ENCODE measurements around the gene TMEM171. TPM values are rescaled to one million over a fixed set of nuclear protein-coding genes. Genes with fewer than 3 reads are reported as not detected.
A peak's percentile ranks its signal among the peaks of the same experiment; 100 is the strongest.

Gene TMEM171
- 62.6 and 65.9 TPM in 2 replicates for total RNA-seq (2014; rRNA removed)
- polyA plus RNA-seq (2012): 47.1 TPM

DNA sequence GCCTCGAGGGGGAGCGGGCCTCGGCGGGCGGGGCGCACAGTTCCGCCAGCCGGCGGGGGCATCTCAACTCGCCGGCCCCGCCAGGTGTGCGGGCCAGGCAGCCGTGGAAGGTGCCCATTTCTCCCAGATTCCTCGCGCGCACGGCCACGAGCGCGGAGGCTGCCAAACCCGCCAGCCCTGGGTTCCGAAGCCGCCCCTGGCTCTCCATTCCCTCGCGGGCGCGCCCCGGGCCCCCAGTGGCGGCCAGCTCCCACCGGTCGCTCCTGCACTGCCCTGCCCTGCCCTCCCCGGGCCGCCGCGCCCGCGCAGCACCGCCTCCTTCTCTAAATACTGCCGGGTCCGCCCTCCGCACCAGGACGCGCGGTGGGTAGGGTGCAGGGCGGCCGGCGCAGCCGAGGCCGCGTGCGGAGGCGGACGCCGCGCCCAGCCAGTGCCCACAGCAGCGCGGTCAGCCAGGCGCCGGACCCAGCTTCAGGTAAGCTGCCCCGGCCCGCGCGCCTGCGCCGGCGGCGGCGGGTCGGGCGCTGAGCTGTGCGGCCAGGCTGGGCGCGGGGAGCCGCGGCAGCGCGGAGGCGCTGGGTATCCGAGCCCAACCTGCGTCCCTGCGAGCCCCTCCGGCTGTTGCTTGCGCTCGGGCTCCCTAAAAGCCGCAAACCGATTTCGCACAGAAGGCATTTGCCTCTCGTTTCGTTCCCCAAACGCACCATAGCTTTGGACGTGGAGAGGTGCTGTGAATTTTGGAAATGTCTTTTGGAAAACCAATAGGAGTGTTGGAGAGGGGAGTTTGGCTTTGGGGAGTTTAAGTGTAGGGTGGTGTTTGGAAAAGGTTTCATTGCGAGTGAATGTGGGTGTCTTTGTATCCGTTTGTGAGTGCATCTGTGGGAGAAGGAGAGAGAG is at the start of gene TMEM171:
Gene TMEM171 (plus strand): TSS at position 354 of the 897 bp plus-strand sequence. CDS start 2,799 bp downstream, outside the sequence.
- peak; percentile 53 for DNase-seq (ENCODE audit: low read depth)

GRCh38 chr5:73081093-73081492 is 39.3 kb upstream of the TMEM171 start:
- DNase-seq (ENCODE audit: low read depth): no peak

DNA sequence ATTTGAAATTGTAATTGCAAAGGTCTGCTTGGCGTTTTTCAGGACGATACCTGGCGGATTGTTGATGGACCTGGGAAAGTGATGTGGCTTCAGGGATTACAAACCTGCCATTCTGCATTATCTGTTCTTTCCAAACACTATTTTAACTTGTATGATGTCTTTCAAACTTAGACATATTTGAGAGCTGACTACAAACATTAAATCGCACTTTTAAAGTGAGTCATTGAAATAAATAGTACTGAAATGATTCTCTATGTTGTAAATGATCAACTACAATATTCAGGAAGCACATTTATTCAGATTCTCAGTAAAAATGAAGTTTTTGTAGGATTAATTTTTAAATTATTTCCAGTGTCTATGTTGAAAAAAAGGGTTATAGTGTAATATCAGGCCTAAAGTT is 32.3 kb upstream of the TMEM171 start:
- DNase-seq (ENCODE audit: low read depth): peak; percentile 40

- DNase-seq (ENCODE audit: low read depth): peak; percentile 86
Observed at GRCh38 chr5:73093943-73094342, 26.4 kb upstream of the TMEM171 start.

- no peak for DNase-seq (ENCODE audit: low read depth)
Observed at GRCh38 chr5:73094415-73094814, 26.0 kb upstream of the TMEM171 start.

GRCh38 chr5:73095564-73096238 is 24.7 kb upstream of the TMEM171 start:
- no peak for DNase-seq (ENCODE audit: low read depth)

- DNase-seq (ENCODE audit: low read depth): peak; percentile 34
Observed at GRCh38 chr5:73096239-73096575, 24.2 kb upstream of the TMEM171 start.

DNA sequence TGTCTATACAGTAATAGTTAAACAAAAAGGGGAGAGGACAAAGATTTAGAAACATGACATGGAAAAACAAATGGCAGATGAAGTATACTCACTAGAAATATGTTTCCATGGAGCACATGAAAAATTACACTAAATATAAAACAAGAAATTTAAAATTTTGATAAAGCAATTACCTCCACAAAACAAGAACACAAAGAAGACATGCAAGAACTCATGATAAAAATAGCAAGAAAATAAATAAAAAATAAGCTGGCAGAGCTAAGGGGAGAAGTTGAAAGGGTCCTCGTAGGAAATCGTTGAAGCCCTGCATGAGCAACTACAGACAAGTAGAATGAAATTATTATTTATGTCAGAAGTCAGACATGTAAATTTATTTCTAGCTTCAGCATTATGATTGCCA is 22.6 kb upstream of the TMEM171 start:
- DNase-seq (ENCODE audit: low read depth): no peak

DNA sequence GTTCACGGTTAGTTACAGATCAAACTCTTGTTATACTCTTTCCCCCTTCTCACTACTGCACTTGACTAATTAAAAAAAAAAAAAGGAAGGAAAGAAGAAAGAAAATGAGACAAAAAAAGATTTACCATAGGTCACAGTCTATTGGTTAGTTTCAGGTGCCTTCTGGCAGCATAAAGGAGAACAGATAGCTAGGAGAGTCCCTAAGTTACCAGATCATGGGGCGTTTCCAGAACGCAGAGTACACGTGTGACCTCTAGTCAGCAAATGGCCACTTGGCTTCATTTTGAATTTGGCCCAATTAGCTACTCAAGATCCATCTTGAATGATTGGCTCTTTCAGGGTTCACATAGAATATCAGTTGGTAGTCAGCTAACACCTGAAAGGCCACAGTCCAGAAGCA is 20.3 kb upstream of the TMEM171 start:
- DNase-seq (ENCODE audit: low read depth): no peak

DNA sequence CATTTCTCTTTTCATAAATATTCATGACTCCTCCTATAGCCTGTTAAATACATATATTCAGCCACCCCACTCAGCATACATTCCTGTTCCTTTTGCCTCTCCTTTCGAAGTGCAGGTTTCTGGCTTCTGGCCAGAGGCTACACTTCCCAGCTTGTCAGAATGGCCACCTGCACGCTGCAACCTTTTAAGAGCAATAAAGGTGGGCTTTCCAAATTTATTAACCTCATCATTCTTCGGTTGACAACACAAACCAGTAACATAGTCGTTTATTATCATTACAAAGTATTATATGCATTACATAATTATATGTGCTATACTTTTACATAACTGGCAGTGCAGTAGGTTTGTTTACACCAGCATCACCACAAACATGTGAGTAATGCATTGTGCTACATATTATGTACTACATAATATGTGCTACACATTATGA is 16.5 kb upstream of the TMEM171 start:
- DNase-seq (ENCODE audit: low read depth): no peak

DNA sequence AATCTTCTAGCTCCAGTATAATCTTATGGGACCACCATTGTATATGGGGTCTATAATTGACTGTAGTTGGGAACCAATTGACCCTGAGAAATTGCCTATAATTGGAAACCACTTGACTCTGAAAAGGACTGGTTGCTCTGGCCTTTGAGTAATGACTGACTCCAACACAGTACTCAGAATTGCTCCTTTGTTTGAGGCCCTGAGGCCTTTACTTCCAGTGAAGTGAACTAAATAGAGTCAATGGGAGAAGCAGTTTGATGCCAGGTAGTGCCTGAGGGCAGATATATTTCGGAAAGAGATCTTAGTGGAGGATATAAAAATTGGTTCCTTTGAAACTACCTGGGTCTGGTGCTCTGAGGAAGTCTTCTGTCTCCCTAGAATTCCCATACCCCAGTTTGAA is 16.0 kb upstream of the TMEM171 start:
- DNase-seq (ENCODE audit: low read depth): no peak

DNA sequence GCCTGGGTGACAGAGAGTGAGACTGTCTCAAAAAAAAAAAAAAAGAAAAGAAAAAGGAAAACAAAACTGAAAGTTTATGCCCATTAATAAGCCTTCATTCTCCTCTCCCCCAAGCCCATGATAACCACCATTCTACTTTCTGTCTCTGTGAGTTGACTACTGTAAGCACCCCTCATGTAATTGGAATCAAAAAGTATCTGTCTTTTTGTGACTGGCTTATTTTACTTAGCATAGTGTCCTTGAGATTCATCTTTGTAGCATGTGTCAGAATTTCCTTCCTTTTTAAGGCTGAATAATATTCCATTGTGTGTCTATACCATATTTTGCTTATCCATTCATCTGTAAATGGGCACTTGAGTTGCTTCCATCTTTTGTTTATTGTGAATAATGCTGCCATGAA is 14.0 kb upstream of the TMEM171 start:
- DNase-seq (ENCODE audit: low read depth): no peak

- DNase-seq (ENCODE audit: low read depth): no peak
Observed at GRCh38 chr5:73110190-73110589, 10.2 kb upstream of the TMEM171 start.

GRCh38 chr5:73111536-73111935 is 8.8 kb upstream of the TMEM171 start:
- DNase-seq (ENCODE audit: low read depth): no peak

DNA sequence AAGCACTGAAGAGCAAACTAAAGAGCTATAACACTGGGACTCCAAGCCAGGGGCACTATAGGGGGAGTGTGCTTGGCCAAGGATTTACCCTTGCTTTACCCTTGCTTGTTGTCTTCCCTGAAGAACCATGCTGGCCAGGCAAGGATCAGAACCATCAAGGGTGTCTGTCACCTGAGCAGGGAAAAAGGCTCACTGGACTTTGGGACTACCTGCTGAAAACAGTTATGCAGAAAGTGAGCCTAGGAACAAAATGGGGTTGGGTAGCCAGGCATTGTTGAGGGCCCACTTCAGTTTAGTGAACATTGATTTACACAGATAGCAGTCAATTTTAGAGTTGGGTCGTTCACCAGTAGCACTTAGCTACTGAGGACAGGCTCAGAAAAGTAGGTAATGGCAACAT is 8.0 kb upstream of the TMEM171 start:
- DNase-seq (ENCODE audit: low read depth): no peak

DNA sequence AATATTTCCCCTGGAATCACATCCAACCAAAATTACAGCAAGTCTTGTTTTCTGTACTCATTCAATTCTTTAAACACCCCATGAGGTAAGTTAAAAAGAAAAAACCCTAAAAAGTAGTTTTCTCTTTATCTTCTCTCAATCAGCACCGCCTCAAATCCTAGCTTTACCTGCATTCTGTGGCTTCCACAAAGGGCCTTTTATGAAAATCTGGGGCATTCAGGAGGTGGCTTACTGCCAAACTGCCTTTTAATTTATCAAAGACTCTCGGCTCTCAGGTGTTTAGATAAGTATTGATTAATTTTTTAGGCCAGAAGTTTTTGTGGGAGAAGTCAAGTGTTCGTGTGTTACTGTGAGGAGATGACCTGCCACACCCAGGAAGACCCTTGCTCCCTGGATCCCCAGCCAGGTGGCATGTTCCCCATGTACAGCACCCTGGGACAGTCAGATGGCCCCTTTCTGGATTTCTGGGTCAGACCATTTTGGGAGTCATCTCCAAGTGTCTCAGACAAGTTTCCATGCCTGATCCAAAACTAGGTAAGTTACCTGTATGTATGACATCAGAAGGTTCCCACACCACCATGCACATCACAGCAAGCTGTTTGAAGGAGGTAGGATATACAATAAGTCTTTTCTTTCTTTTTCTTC is 6.2 kb upstream of the TMEM171 start:
- DNase-seq (ENCODE audit: low read depth): no peak

DNA sequence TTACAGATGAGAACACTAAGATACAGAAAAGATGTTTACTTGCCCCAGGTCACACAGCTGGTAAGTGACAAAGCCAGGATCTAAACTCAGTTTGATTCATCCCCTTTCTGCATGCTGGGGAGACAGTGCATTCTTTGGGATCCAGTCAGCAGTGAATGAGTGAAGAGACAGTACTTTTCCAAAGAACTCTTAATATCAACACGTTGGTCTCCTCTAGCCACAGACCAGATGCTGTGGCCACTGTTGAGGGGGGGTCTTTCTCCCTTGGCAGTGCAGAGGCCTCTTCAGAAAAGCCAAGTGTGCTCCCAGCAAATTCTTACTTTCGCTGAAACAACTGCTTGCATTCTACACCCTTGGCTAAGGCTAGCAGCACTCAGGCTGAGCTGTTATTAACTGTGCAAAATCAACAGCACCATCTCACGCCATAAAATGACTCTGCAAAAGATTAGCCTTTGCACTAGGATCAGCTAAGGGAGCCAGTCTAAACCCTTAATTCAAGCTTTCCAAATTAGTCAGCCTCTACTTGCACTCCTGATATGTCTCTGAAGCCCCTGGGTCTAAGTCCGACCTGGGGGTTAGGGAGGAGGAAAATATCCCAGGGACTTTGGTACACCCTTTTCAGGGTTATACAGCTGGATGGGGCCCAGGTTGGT is 4.8 kb upstream of the TMEM171 start:
- peak; percentile 98 for DNase-seq (ENCODE audit: low read depth)

DNA sequence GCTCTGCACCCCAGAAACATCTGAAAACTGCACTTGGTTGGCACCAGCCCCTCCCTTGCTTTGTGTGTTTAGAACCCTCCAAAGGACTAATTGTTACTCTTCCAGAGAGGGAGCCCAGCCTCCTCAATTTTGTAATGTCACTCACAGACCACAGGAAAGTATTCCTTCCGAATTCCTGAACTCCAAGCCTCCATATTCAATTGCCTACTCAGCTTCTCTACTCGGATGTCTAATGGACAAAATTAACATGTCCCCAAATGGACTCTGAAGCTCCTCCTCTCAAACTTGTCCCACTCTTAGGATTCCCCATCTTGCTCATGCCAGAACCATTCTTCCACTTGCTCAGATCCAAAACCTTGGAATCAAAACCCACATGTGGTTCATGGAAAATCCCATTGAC is 3.9 kb upstream of the TMEM171 start:
- peak; percentile 36 for DNase-seq (ENCODE audit: low read depth)

DNA sequence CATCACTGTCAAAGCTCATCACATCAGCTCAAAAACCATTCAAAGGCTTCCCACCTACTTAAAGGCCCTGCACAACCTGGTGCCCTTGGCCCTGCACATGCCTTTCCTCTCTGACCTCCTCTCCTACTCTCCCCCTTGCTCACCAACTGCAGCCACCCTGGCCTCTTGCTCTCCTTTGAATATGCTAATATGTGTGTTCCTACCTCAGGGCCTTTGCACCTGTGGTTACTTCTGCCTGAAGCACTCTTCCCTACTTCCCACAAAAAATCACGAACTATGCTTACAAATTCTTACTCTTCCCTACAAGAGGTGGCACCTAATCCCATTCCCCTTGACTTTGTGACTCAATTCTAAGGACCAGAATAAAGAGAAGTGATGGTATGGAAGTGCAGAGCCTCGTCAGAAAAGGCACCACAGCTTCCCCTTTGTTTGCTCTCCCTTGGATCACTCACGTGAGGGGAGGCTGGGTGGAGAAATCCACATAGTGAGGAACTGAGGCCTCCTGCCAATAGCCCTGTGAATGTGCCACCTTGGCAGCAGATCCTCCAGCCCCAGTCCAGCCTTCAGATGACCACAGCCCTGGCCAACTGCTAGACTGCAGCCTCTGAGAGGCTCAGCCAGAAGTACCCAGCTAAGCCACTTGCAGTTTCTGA is 3.2 kb upstream of the TMEM171 start:
- no peak for DNase-seq (ENCODE audit: low read depth)

DNA sequence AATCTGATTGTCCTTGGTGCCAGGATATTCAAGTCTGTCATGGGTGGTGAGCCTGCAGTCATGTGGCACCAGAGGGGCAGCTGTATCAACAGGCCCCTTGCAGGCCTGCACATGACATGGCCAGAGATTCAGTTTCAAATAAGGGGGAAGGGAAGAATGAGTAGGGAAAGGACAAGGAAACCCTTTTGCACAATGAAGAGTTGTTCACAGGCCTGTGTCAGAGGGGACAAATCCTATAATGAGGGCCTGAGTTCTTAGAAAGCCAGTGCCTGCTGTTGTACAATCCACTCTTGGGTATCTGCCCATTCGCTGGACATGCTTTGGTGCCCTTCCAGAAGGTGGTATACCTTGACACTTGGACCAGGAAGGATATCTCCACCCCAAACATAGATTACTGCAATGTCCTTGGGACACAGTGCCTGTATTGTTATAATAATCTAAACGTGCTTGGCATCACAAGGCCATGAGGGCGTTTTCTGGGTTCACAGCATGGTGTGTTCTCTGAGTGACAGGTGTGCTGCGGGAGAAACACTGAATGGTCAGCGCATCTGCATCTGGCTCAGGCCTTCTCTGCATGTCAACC is 1.9 kb upstream of the TMEM171 start:
- peak; percentile 83 for DNase-seq (ENCODE audit: low read depth)
